WTC11 (cell line): Measurements from ENCODE around the gene PROSER3. TPM values are rescaled to one million over a fixed set of nuclear protein-coding genes. Genes with fewer than 3 reads are reported as not detected.

ENCODE experiments used
- ATAC-seq: fragments of 200-7000 bp; cut with Tn5 transposase; 2 replicates; pipeline ENCODE4 v1.10.0; 2021; ENCODE audit warnings: mild to moderate bottlenecking, moderate library complexity
- CTCF ChIA-PET: fragments of 300-600 bp; sonication (Branson Sonifier 250); formaldehyde crosslinking; loops from one replicate; lab custom pipeline; 2021; ENCODE audit warnings: antibody characterized with exemption; lab: Charles Lee
- POLR2A ChIA-PET: fragments of 350-600 bp; sonication (Branson Sonifier 250); formaldehyde crosslinking; loops from one replicate; lab custom pipeline; 2021; ENCODE audit warnings: antibody characterized with exemption; lab: Charles Lee
- DNase-seq: peaks from one replicate; pipeline ENCODE4 v3.0.0; 2021; ENCODE audit warnings: low spot score
- H3K27ac Mint-ChIP-seq: 2 replicates; pipeline ENCODE4 v1.8.0; 2021; ENCODE audit warnings: mixed read lengths
- H3K27me3 Mint-ChIP-seq: 2 replicates; pipeline ENCODE4 v1.8.0; 2021; ENCODE audit warnings: low read depth, mild to moderate bottlenecking, moderate library complexity, mixed read lengths
- H3K36me3 Mint-ChIP-seq: 2 replicates; pipeline ENCODE4 v1.8.0; 2021; ENCODE audit warnings: mixed read lengths
- H3K4me1 Mint-ChIP-seq: 2 replicates; pipeline ENCODE4 v1.8.0; 2022; ENCODE audit warnings: mixed read lengths
- H3K4me3 Mint-ChIP-seq: 2 replicates; pipeline ENCODE4 v1.8.0; 2021; ENCODE audit warnings: mild to moderate bottlenecking, moderate library complexity, mixed read lengths
- H3K9me3 Mint-ChIP-seq: 2 replicates; pipeline ENCODE4 v1.8.0; 2021; ENCODE audit warnings: mixed read lengths
- ATF1 ChIP-seq: sonication (generic); formaldehyde crosslinking; IDR thresholded peaks from 2 replicates; pipeline ENCODE4 v1.8.1; 2023; ENCODE audit warnings: mild to moderate bottlenecking, moderate library complexity, missing genetic modification reagents
- CREB1 ChIP-seq: sonication (generic); formaldehyde crosslinking; IDR thresholded peaks from 2 replicates; pipeline ENCODE4 v1.8.0; 2023; ENCODE audit warnings: mild to moderate bottlenecking, missing genetic modification reagents
- CREM ChIP-seq: sonication (generic); formaldehyde crosslinking; IDR thresholded peaks from 2 replicates; pipeline ENCODE4 v1.8.1; 2022; ENCODE audit warnings: mild to moderate bottlenecking, missing genetic modification reagents, moderate library complexity
- ESRRA ChIP-seq: sonication (generic); formaldehyde crosslinking; IDR thresholded peaks from 2 replicates; pipeline ENCODE4 v1.8.1; 2022; ENCODE audit warnings: mild to moderate bottlenecking, missing genetic modification reagents, borderline replicate concordance
- ETV6 ChIP-seq: sonication (generic); formaldehyde crosslinking; IDR thresholded peaks from 2 replicates; pipeline ENCODE4 v1.8.1; 2022; ENCODE audit warnings: mild to moderate bottlenecking, missing genetic modification reagents
- FOXJ3 ChIP-seq: sonication (generic); formaldehyde crosslinking; IDR thresholded peaks from 2 replicates; pipeline ENCODE4 v1.9.0; 2021; ENCODE audit warnings: missing genetic modification reagents, mild to moderate bottlenecking, borderline replicate concordance
- FOXK1 ChIP-seq: sonication (generic); formaldehyde crosslinking; IDR thresholded peaks from 2 replicates; pipeline ENCODE4 v1.8.0; 2022; ENCODE audit warnings: mild to moderate bottlenecking, moderate library complexity, missing genetic modification reagents
- FOXP1 ChIP-seq: sonication (generic); formaldehyde crosslinking; IDR thresholded peaks from 2 replicates; pipeline ENCODE4 v1.8.0; 2022; ENCODE audit warnings: missing genetic modification reagents, mild to moderate bottlenecking, moderate library complexity, borderline replicate concordance
- GABPB1 ChIP-seq: sonication (generic); formaldehyde crosslinking; IDR thresholded peaks from 2 replicates; pipeline ENCODE4 v1.8.1; 2023; ENCODE audit warnings: mild to moderate bottlenecking, missing genetic modification reagents
- GTF2I ChIP-seq: fragments of 250-450 bp; sonication (Bioruptor Pico); conservative IDR thresholded peaks from 2 replicates; pipeline ENCODE4 v1.4.0; 2021; ENCODE audit warnings: mild to moderate bottlenecking
- KAT7 ChIP-seq: sonication (generic); formaldehyde crosslinking; IDR thresholded peaks from 2 replicates; pipeline ENCODE4 v1.8.1; 2023; ENCODE audit warnings: missing genetic modification reagents, mild to moderate bottlenecking, borderline replicate concordance
- MYBL2 ChIP-seq: sonication (generic); formaldehyde crosslinking; IDR thresholded peaks from 2 replicates; pipeline ENCODE4 v1.8.1; 2023; ENCODE audit warnings: mild to moderate bottlenecking, moderate library complexity, missing genetic modification reagents
- NFYB ChIP-seq: sonication (generic); formaldehyde crosslinking; conservative IDR thresholded peaks from 2 replicates; pipeline ENCODE4 v1.8.0; 2022; ENCODE audit warnings: low read depth, missing genetic modification reagents
- NR2C2 ChIP-seq: sonication (generic); formaldehyde crosslinking; IDR thresholded peaks from 2 replicates; pipeline ENCODE4 v1.8.0; 2022; ENCODE audit warnings: mild to moderate bottlenecking, missing genetic modification reagents
- NR3C1 ChIP-seq: sonication (generic); formaldehyde crosslinking; conservative IDR thresholded peaks from 2 replicates; pipeline ENCODE4 v1.8.1; 2023; ENCODE audit warnings: low read depth, mild to moderate bottlenecking, missing genetic modification reagents
- OVOL2 ChIP-seq: fragments of 250-450 bp; sonication (Bioruptor Pico); IDR thresholded peaks from 2 replicates; pipeline ENCODE4 v1.9.0; 2021; ENCODE audit warnings: mild to moderate bottlenecking, borderline replicate concordance
- PRRX2 ChIP-seq: fragments of 250-450 bp; sonication (Bioruptor Pico); IDR thresholded peaks from 2 replicates; pipeline ENCODE4 v1.8.0; 2021; ENCODE audit warnings: mild to moderate bottlenecking
- SOX15 ChIP-seq: fragments of 250-450 bp; sonication (Bioruptor Pico); IDR thresholded peaks from 2 replicates; pipeline ENCODE4 v1.9.0; 2021; ENCODE audit warnings: mild to moderate bottlenecking
- SP1 ChIP-seq: sonication (generic); formaldehyde crosslinking; conservative IDR thresholded peaks from 2 replicates; pipeline ENCODE4 v1.8.1; 2022; ENCODE audit warnings: missing genetic modification reagents
- TP53 ChIP-seq: sonication (generic); formaldehyde crosslinking; IDR thresholded peaks from 2 replicates; pipeline ENCODE4 v1.8.1; 2023; ENCODE audit warnings: mild to moderate bottlenecking, missing genetic modification reagents
- ZBTB21 ChIP-seq: sonication (generic); formaldehyde crosslinking; IDR thresholded peaks from 2 replicates; pipeline ENCODE4 v1.8.1; 2023; ENCODE audit warnings: mild to moderate bottlenecking, missing genetic modification reagents, borderline replicate concordance
- ZNF232 ChIP-seq: sonication (generic); formaldehyde crosslinking; IDR thresholded peaks from 2 replicates; pipeline ENCODE4 v1.8.0; 2022; ENCODE audit warnings: mild to moderate bottlenecking, missing genetic modification reagents
- ZNF423 ChIP-seq: fragments of 250-450 bp; sonication (Bioruptor Pico); IDR thresholded peaks from 2 replicates; pipeline ENCODE4 v2.1.2; 2022; ENCODE audit warnings: mild to moderate bottlenecking, moderate library complexity
- total RNA-seq: library from RNA; stranded (reverse); gene quantifications from 3 replicates; pipeline ENCODE4 v1.2.3, GENCODE V29; 2021
- TF ChIP-seq, protein P1 (sequence below): sonication (generic); formaldehyde crosslinking; IDR thresholded peaks from 2 replicates; pipeline ENCODE4 v1.8.0; 2023; ENCODE audit warnings: mild to moderate bottlenecking, missing genetic modification reagents
- TF ChIP-seq, protein P2 (sequence below): sonication (generic); formaldehyde crosslinking; IDR thresholded peaks from 2 replicates; pipeline ENCODE4 v1.8.0; 2022; ENCODE audit warnings: mild to moderate bottlenecking, missing genetic modification reagents
- TF ChIP-seq, protein P3 (sequence below): sonication (generic); formaldehyde crosslinking; IDR thresholded peaks from 2 replicates; pipeline ENCODE4 v1.8.1; 2022; ENCODE audit warnings: mild to moderate bottlenecking, moderate library complexity, missing genetic modification reagents
- TF ChIP-seq, protein P4 (sequence below): sonication (generic); formaldehyde crosslinking; IDR thresholded peaks from 2 replicates; pipeline ENCODE4 v1.8.1; 2022; ENCODE audit warnings: missing genetic modification reagents, borderline replicate concordance
- TF ChIP-seq, protein P5 (sequence below): sonication (generic); formaldehyde crosslinking; IDR thresholded peaks from 2 replicates; pipeline ENCODE4 v1.8.1; 2023; ENCODE audit warnings: mild to moderate bottlenecking, missing genetic modification reagents

The PROSER3 gene
- total RNA-seq, 1 experiment from 2014 or later = 32.9 TPM

DNA sequence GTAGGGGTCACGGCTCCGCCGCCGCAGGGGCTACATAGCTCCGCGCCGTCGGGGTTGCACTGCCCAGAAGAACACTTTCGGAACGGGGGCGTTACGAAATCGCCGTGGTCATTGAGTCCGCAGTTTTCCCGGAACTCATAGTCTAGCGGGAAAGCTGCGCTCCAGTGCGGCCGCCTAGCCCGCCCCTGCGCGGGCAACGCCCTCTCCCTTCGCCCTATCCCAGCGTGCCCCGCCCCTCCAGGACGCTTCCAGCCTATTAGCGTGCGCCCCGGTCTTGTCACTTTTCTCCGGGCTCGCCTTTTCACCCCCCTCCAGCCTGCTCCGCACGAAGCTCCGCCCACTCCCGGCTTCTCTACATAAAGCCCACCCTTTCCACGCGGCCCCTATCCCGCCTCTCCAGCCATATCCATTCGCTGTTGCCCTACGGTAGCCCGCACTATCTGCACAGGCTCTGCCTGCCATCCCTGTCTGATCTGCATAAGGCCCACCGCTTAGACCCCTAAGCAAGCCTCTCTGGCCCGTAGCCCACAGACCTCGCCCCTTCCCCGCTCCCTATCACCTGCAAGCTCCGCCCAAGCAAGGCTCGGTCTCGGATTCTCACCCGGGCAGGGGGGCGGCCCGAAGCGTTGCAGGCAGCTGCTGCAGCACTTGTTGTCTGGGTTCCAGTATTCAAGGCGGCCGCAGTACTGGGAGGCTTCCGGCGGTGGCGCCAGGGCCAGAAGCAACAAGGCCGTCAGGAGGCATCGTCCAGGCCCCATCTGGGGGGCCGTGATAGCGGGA is 17.4 kb upstream of the PROSER3 start:
- peak; percentile 44 for TF ChIP-seq ETV6
- peak; percentile 79 for TF ChIP-seq FOXK1 (CRISPR knock-in tag)
- TF ChIP-seq ESRRA = no peak
- TF ChIP-seq SP1 (CRISPR knock-in tag) = peak; percentile 84
- TF ChIP-seq OVOL2 (CRISPR knock-in tag) = no peak
- TF ChIP-seq, protein P1, sequence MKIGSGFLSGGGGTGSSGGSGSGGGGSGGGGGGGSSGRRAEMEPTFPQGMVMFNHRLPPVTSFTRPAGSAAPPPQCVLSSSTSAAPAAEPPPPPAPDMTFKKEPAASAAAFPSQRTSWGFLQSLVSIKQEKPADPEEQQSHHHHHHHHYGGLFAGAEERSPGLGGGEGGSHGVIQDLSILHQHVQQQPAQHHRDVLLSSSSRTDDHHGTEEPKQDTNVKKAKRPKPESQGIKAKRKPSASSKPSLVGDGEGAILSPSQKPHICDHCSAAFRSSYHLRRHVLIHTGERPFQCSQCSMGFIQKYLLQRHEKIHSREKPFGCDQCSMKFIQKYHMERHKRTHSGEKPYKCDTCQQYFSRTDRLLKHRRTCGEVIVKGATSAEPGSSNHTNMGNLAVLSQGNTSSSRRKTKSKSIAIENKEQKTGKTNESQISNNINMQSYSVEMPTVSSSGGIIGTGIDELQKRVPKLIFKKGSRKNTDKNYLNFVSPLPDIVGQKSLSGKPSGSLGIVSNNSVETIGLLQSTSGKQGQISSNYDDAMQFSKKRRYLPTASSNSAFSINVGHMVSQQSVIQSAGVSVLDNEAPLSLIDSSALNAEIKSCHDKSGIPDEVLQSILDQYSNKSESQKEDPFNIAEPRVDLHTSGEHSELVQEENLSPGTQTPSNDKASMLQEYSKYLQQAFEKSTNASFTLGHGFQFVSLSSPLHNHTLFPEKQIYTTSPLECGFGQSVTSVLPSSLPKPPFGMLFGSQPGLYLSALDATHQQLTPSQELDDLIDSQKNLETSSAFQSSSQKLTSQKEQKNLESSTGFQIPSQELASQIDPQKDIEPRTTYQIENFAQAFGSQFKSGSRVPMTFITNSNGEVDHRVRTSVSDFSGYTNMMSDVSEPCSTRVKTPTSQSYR (CRISPR knock-in tag) = peak; percentile 33; the same call in 1 of the 2 replicates
- no peak for TF ChIP-seq PRRX2 (CRISPR knock-in tag)
- TF ChIP-seq TP53 (CRISPR knock-in tag) = 0 out of 2 replicates have a peak, but pooled peaks have one; percentile 39
- TF ChIP-seq, protein P2, sequence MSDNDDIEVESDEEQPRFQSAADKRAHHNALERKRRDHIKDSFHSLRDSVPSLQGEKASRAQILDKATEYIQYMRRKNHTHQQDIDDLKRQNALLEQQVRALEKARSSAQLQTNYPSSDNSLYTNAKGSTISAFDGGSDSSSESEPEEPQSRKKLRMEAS (CRISPR knock-in tag) = peak; percentile 62
- peak; percentile 54; the same call in 1 of the 2 replicates for TF ChIP-seq FOXP1 (CRISPR knock-in tag)
- 0 out of 2 replicates have a peak, but pooled peaks have one; percentile 52 for TF ChIP-seq CREB1 (CRISPR knock-in tag)
- TF ChIP-seq GABPB1 = peak; percentile 55; the same call in 1 of the 2 replicates
- TF ChIP-seq ZNF232 (CRISPR knock-in tag) = peak; percentile 60
- TF ChIP-seq NR3C1 = no peak
- TF ChIP-seq MYBL2 = 0 out of 2 replicates have a peak, but pooled peaks have one; percentile 47
- no peak for TF ChIP-seq NR2C2 (CRISPR knock-in tag)
- peak; percentile 56 for TF ChIP-seq NFYB (CRISPR knock-in tag)
- TF ChIP-seq ATF1 (CRISPR knock-in tag) = no peak
- 0 out of 2 replicates have a peak, but pooled peaks have one; percentile 16 for TF ChIP-seq KAT7 (CRISPR knock-in tag)
- ChIA-PET CTCF (interaction anchor here (0.5 to 1.6 kb wide), 25 partner anchors 8 to 599 kb away, joined by 3 to 25 read pairs (median 3); partner anchors contain the start of genes COX6B1, LIN37 and PROSER3), POLR2A (interaction anchor here (0.5 to 1.3 kb wide), 18 partner anchors 10 to 1955 kb away, joined by 3 to 13 read pairs (median 4); partner anchors contain the start of genes COX6B1, HSPB6, PROSER3 and SYNE4)
- Mint-ChIP-seq H3K4me3 (peak overlapping the region; percentile 81), H3K27me3 (no peaks in the 10 kb centered on the region), H3K4me1 (peaks cover 11% of the 10 kb centered on the region), H3K36me3 (peaks cover 21% of the 10 kb centered on the region), H3K9me3 (no peaks in the 10 kb centered on the region), H3K27ac (peak overlapping the region; percentile 99)
- ATAC-seq (peak; percentile 76), DNase-seq (peak; percentile 99)

DNA sequence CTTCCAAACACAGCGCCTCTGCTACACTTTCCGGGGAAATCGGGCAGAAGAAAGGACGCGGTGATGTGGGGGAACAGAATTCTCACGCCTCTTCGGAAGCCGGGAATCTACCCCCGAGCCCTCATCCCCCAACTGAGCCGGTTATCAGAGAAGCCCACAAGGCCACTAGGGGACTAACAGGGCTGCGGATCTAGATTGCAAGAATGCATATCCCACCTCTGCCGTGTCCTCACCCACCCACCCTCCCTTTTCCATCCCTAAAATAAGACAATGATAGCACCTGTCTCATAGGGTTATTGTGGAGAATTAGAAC is 16.8 kb upstream of the PROSER3 start:
- Mint-ChIP-seq H3K36me3 (peaks cover 21% of the 10 kb centered on the region), H3K27ac (peak overlapping the region; percentile 99), H3K4me1 (peaks cover 16% of the 10 kb centered on the region), H3K9me3 (no peaks in the 10 kb centered on the region), H3K27me3 (no peaks in the 10 kb centered on the region), H3K4me3 (peak overlapping the region; percentile 81)
- TF ChIP-seq GTF2I (CRISPR knock-in tag) (no peak), SOX15 (CRISPR knock-in tag) (no peak), CREB1 (CRISPR knock-in tag) (no peak), ZBTB21 (no peak), CREM (CRISPR knock-in tag) (no peak), PRRX2 (CRISPR knock-in tag) (no peak), ZNF423 (CRISPR knock-in tag) (no peak), FOXJ3 (CRISPR knock-in tag) (no peak), FOXK1 (CRISPR knock-in tag) (no peak)
- TF ChIP-seq, protein P3, sequence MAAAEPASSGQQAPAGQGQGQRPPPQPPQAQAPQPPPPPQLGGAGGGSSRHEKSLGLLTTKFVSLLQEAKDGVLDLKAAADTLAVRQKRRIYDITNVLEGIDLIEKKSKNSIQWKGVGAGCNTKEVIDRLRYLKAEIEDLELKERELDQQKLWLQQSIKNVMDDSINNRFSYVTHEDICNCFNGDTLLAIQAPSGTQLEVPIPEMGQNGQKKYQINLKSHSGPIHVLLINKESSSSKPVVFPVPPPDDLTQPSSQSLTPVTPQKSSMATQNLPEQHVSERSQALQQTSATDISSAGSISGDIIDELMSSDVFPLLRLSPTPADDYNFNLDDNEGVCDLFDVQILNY (CRISPR knock-in tag) = no peak
- TF ChIP-seq, protein P4, sequence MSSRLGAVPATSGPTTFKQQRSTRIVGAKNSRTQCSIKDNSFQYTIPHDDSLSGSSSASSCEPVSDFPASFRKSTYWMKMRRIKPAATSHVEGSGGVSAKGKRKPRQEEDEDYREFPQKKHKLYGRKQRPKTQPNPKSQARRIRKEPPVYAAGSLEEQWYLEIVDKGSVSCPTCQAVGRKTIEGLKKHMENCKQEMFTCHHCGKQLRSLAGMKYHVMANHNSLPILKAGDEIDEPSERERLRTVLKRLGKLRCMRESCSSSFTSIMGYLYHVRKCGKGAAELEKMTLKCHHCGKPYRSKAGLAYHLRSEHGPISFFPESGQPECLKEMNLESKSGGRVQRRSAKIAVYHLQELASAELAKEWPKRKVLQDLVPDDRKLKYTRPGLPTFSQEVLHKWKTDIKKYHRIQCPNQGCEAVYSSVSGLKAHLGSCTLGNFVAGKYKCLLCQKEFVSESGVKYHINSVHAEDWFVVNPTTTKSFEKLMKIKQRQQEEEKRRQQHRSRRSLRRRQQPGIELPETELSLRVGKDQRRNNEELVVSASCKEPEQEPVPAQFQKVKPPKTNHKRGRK (CRISPR knock-in tag) = no peak
- TF ChIP-seq, protein P5, sequence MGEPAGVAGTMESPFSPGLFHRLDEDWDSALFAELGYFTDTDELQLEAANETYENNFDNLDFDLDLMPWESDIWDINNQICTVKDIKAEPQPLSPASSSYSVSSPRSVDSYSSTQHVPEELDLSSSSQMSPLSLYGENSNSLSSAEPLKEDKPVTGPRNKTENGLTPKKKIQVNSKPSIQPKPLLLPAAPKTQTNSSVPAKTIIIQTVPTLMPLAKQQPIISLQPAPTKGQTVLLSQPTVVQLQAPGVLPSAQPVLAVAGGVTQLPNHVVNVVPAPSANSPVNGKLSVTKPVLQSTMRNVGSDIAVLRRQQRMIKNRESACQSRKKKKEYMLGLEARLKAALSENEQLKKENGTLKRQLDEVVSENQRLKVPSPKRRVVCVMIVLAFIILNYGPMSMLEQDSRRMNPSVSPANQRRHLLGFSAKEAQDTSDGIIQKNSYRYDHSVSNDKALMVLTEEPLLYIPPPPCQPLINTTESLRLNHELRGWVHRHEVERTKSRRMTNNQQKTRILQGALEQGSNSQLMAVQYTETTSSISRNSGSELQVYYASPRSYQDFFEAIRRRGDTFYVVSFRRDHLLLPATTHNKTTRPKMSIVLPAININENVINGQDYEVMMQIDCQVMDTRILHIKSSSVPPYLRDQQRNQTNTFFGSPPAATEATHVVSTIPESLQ = no peak
- CTCF ChIA-PET = interaction anchor here (0.6 to 1.6 kb wide), 21 partner anchors 12 to 236 kb away, joined by 3 to 25 read pairs (median 3); partner anchors contain the start of genes COX6B1 and PROSER3
- DNase-seq = no peak
- ATAC-seq = no peak
- POLR2A ChIA-PET = interaction anchor here (0.5 to 1.3 kb wide), 15 partner anchors 10 to 1955 kb away, joined by 3 to 13 read pairs (median 4); partner anchors contain the start of genes COX6B1, HSPB6 and PROSER3
